ENCODE results near the gene PIF1. TPM values are rescaled to one million over a fixed set of nuclear protein-coding genes. Genes with fewer than 3 reads are reported as not detected.

PIF1 gene
- total RNA-seq, 1 donor from 2014 or later = 1.7 TPM

GRCh38 chr15:64841060-64841343, 15.6 kb upstream of the PIF1 start:
- H3K27ac ChIP-seq (ENCODE audit: low read depth, low read length) = peak overlapping the region; percentile 57
- peak overlapping the region; percentile 79 for H3K9ac ChIP-seq (ENCODE audit: low read length)
- no peak for TF ChIP-seq CTCF (IDR thresholded peaks at IDR 0.05; ENCODE audit: insufficient read depth, low read depth, low read length)
- no peak for TF ChIP-seq EZH2 (IDR thresholded peaks at IDR 0.05; ENCODE audit: insufficient read depth, low read length)
- no peaks in the 10 kb centered on the region for H3K9me3 ChIP-seq (ENCODE audit: insufficient read depth, low read depth, low read length)
- H3K4me3 ChIP-seq (ENCODE audit: insufficient read depth, low read depth, low read length) = peak overlapping the region; percentile 68
- Mint-ChIP-seq H3K4me3 (ENCODE audit: unreplicated experiment) (peak overlapping the region; percentile 81), H3K36me3 (ENCODE audit: low read depth, unreplicated experiment) (no peaks in the 10 kb centered on the region), H3K4me1 (ENCODE audit: low read depth, unreplicated experiment) (peaks cover 13% of the 10 kb centered on the region), H3K27me3 (ENCODE audit: low read depth, unreplicated experiment) (peaks cover 2% of the 10 kb centered on the region), H3K9me3 (ENCODE audit: unreplicated experiment) (peaks cover 2% of the 10 kb centered on the region), H3K27ac (ENCODE audit: unreplicated experiment) (peak overlapping the region; percentile 71)
- peaks cover 40% of the 10 kb centered on the region for H3K79me2 ChIP-seq (ENCODE audit: insufficient read depth, low read length)
- H3K36me3 ChIP-seq (ENCODE audit: insufficient read depth, low read length) = no peaks in the 10 kb centered on the region
- peaks cover 39% of the 10 kb centered on the region for H4K20me1 ChIP-seq (ENCODE audit: insufficient read depth, low read length)
- H3K27me3 ChIP-seq (ENCODE audit: insufficient read depth, low read length) = no peaks in the 10 kb centered on the region
- DNase-seq (ENCODE audit: low read depth) (no peak), FAIRE-seq (no peak)
- H3K4me2 ChIP-seq (ENCODE audit: low read length) = peak overlapping the region; percentile 98
- peaks cover 18% of the 10 kb centered on the region for H3K4me1 ChIP-seq (ENCODE audit: insufficient read depth, low read length)
- peak overlapping the region; percentile 84 for H2AFZ ChIP-seq (ENCODE audit: low read depth, low read length)

- Mint-ChIP-seq H3K27ac (ENCODE audit: unreplicated experiment) (no peak overlapping the region), H3K27me3 (ENCODE audit: low read depth, unreplicated experiment) (peaks cover 2% of the 10 kb centered on the region), H3K4me3 (ENCODE audit: unreplicated experiment) (no peak overlapping the region), H3K9me3 (ENCODE audit: unreplicated experiment) (peaks cover 5% of the 10 kb centered on the region), H3K4me1 (ENCODE audit: low read depth, unreplicated experiment) (no peaks in the 10 kb centered on the region), H3K36me3 (ENCODE audit: low read depth, unreplicated experiment) (no peaks in the 10 kb centered on the region)
- Histone ChIP-seq H2AFZ (ENCODE audit: low read depth, low read length) (no peak overlapping the region), H4K20me1 (ENCODE audit: insufficient read depth, low read length) (peaks cover 6% of the 10 kb centered on the region), H3K27me3 (ENCODE audit: insufficient read depth, low read length) (no peaks in the 10 kb centered on the region), H3K4me1 (ENCODE audit: insufficient read depth, low read length) (peaks cover 9% of the 10 kb centered on the region), H3K36me3 (ENCODE audit: insufficient read depth, low read length) (no peaks in the 10 kb centered on the region), H3K27ac (ENCODE audit: low read depth, low read length) (no peak overlapping the region), H3K9ac (ENCODE audit: low read length) (no peak overlapping the region), H3K4me2 (ENCODE audit: low read length) (no peak overlapping the region), H3K4me3 (ENCODE audit: insufficient read depth, low read depth, low read length) (no peak overlapping the region), H3K79me2 (ENCODE audit: insufficient read depth, low read length) (peaks cover 7% of the 10 kb centered on the region), H3K9me3 (ENCODE audit: insufficient read depth, low read depth, low read length) (no peaks in the 10 kb centered on the region)
- TF ChIP-seq CTCF (IDR thresholded peaks at IDR 0.05; ENCODE audit: insufficient read depth, low read depth, low read length) (no peak), EZH2 (IDR thresholded peaks at IDR 0.05; ENCODE audit: insufficient read depth, low read length) (no peak)
- FAIRE-seq = no peak
- no peak for DNase-seq (ENCODE audit: low read depth)
Measured at GRCh38 chr15:64837502-64837901, 12.1 kb upstream of the PIF1 start.

- TF ChIP-seq CTCF (IDR thresholded peaks at IDR 0.05; ENCODE audit: insufficient read depth, low read depth, low read length) (no peak), EZH2 (IDR thresholded peaks at IDR 0.05; ENCODE audit: insufficient read depth, low read length) (no peak)
- H3K4me2 ChIP-seq (ENCODE audit: low read length) = peak overlapping the region; percentile 39
- no peaks in the 10 kb centered on the region for H3K4me1 Mint-ChIP-seq (ENCODE audit: low read depth, unreplicated experiment)
- H3K27ac ChIP-seq (ENCODE audit: low read depth, low read length) = no peak overlapping the region
- FAIRE-seq (no peak), DNase-seq (ENCODE audit: low read depth) (no peak)
- H3K36me3 ChIP-seq (ENCODE audit: insufficient read depth, low read length) = no peaks in the 10 kb centered on the region
- peaks cover 5% of the 10 kb centered on the region for H3K9me3 Mint-ChIP-seq (ENCODE audit: unreplicated experiment)
- no peaks in the 10 kb centered on the region for H3K27me3 ChIP-seq (ENCODE audit: insufficient read depth, low read length)
- H3K27me3 Mint-ChIP-seq (ENCODE audit: low read depth, unreplicated experiment) = peaks cover 2% of the 10 kb centered on the region
- H3K4me3 ChIP-seq (ENCODE audit: insufficient read depth, low read depth, low read length) = no peak overlapping the region
- H3K79me2 ChIP-seq (ENCODE audit: insufficient read depth, low read length) = no peaks in the 10 kb centered on the region
- no peaks in the 10 kb centered on the region for H3K36me3 Mint-ChIP-seq (ENCODE audit: low read depth, unreplicated experiment)
- H3K27ac Mint-ChIP-seq (ENCODE audit: unreplicated experiment) = no peak overlapping the region
- H4K20me1 ChIP-seq (ENCODE audit: insufficient read depth, low read length) = no peaks in the 10 kb centered on the region
- H3K9me3 ChIP-seq (ENCODE audit: insufficient read depth, low read depth, low read length) = no peaks in the 10 kb centered on the region
- peak overlapping the region; percentile 36 for H2AFZ ChIP-seq (ENCODE audit: low read depth, low read length)
- H3K4me1 ChIP-seq (ENCODE audit: insufficient read depth, low read length) = peaks cover 5% of the 10 kb centered on the region
- no peak overlapping the region for H3K4me3 Mint-ChIP-seq (ENCODE audit: unreplicated experiment)
- H3K9ac ChIP-seq (ENCODE audit: low read length) = no peak overlapping the region
Measured at GRCh38 chr15:64836023-64836536, 10.6 kb upstream of the PIF1 start.

All from astrocyte (in vitro differentiated cells and primary cell).